Skeletal muscle satellite cell (primary cell): ENCODE measurements around the gene SMAD3.

Experiments used
- H3K27me3 ChIP-seq: 2 replicates; pipeline ENCODE4 v1.7.0; 2013; ENCODE audit warnings: low read length; ENCODE audit not compliant: control insufficient read depth, insufficient read depth
- H3K36me3 ChIP-seq: 2 replicates; pipeline ENCODE4 v1.7.0; 2013; ENCODE audit warnings: mild to moderate bottlenecking, control low read depth, low read length; ENCODE audit not compliant: insufficient read depth
- H3K4me1 ChIP-seq: 2 replicates; pipeline ENCODE4 v1.7.0; 2013; ENCODE audit warnings: low read length; ENCODE audit not compliant: control insufficient read depth, insufficient read depth
- H3K4me2 ChIP-seq: 2 replicates; pipeline ENCODE4 v1.7.0; 2013; ENCODE audit warnings: mild to moderate bottlenecking, low read length
- H3K4me3 ChIP-seq: 2 replicates; pipeline ENCODE4 v1.7.0; 2013; ENCODE audit warnings: low read length
- H3K9ac ChIP-seq: 2 replicates; pipeline ENCODE4 v1.7.0; 2013; ENCODE audit warnings: mild to moderate bottlenecking, low read depth, low read length, moderate library complexity
- H3K9me3 ChIP-seq: replicated peaks from 2 replicates; pipeline ENCODE4 v1.7.0; 2013; ENCODE audit warnings: mild to moderate bottlenecking, control low read depth, low read length

The SMAD3 gene

GRCh38 chr15:67077641-67078215 is 12.3 kb downstream of the SMAD3 start:
- Histone ChIP-seq H3K9me3 (no peaks in the 10 kb centered on the region), H3K27me3 (no peaks in the 10 kb centered on the region), H3K4me1 (peaks cover 79% of the 10 kb centered on the region), H3K9ac (no peak overlapping the region), H3K4me3 (no peak overlapping the region), H3K36me3 (peaks cover 36% of the 10 kb centered on the region), H3K4me2 (no peak overlapping the region)

- H3K4me1 ChIP-seq: peaks cover 69% of the 10 kb centered on the region
- H3K36me3 ChIP-seq: peaks cover 36% of the 10 kb centered on the region
- no peak overlapping the region for H3K9ac ChIP-seq
- no peak overlapping the region for H3K4me2 ChIP-seq
- H3K9me3 ChIP-seq: no peaks in the 10 kb centered on the region
- H3K27me3 ChIP-seq: no peaks in the 10 kb centered on the region
- no peak overlapping the region for H3K4me3 ChIP-seq
These were observed 14.0 kb downstream of the SMAD3 start for GRCh38 chr15:67079361-67079760.

- Histone ChIP-seq H3K4me3 (peak overlapping the region; percentile 34), H3K36me3 (peaks cover 41% of the 10 kb centered on the region), H3K4me2 (peak overlapping the region; percentile 72), H3K27me3 (no peaks in the 10 kb centered on the region), H3K9me3 (no peaks in the 10 kb centered on the region), H3K9ac (peak overlapping the region; percentile 82), H3K4me1 (peaks cover 64% of the 10 kb centered on the region)
These were observed 14.9 kb downstream of the SMAD3 start for GRCh38 chr15:67080118-67080899.

DNA sequence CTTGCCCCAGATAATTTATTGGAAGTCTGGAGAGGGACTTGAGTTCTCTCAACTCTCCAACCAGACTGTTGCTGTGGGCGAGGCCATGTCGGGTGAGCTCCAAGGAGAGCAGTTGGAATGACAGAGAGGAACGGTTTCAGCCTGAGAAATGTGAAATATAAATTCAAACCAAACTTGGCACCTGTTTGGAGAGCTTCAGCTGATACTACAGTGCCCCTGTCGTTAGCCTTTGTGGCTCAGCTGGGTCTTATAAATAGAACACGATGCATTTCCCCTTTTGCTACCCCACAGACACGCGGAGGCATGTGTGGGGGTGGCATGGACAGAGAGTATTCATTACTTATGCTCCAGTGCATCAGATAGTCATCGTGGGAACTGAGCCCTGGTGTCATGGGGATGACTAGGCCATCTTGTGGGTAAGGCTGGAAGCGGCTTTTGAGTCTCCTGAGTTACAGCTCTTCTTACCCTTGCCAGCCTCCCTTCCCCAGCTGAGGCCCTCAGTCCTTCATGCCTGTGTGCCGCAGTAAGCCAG is 15.6 kb downstream of the SMAD3 start:
- Histone ChIP-seq H3K4me1 (peaks cover 64% of the 10 kb centered on the region), H3K9me3 (no peaks in the 10 kb centered on the region), H3K9ac (peak overlapping the region; percentile 82), H3K4me2 (peak overlapping the region; percentile 72), H3K36me3 (peaks cover 38% of the 10 kb centered on the region), H3K4me3 (peak overlapping the region; percentile 40), H3K27me3 (no peaks in the 10 kb centered on the region)

DNA sequence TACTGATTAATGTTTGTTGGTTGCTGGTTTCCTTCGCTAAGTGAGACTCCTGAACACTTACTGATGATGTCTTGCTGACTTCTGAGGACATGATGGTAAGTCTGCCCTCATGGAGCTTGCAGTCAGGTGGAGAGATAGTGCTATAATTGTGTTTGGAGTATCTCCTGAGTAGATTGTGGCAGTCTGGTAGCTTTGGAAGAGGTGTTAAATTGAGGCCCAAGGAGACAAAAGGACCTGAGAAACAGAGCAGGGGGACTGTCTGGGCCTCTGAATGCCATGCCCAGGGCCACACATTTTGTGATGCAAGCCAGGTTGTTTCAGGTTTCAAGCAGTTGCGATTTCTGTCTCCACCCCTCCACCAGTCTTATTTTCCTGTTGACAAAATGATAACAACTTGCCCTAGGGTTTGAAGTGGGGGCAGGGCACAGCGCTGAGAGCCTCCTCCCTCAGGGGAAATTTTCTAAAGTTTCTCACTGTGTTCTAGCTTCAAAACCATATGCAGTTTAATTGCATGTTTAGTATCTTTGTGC is 16.7 kb downstream of the SMAD3 start:
- Histone ChIP-seq H3K4me2 (no peak overlapping the region), H3K4me3 (no peak overlapping the region), H3K27me3 (no peaks in the 10 kb centered on the region), H3K9me3 (no peaks in the 10 kb centered on the region), H3K36me3 (peaks cover 39% of the 10 kb centered on the region), H3K4me1 (peaks cover 60% of the 10 kb centered on the region), H3K9ac (no peak overlapping the region)

- H3K9ac ChIP-seq: no peak overlapping the region
- H3K4me1 ChIP-seq: peaks cover 63% of the 10 kb centered on the region
- no peaks in the 10 kb centered on the region for H3K27me3 ChIP-seq
- H3K4me3 ChIP-seq: no peak overlapping the region
- no peak overlapping the region for H3K4me2 ChIP-seq
- no peaks in the 10 kb centered on the region for H3K9me3 ChIP-seq
- peaks cover 43% of the 10 kb centered on the region for H3K36me3 ChIP-seq
These were observed 17.8 kb downstream of the SMAD3 start for GRCh38 chr15:67083135-67083762.

DNA sequence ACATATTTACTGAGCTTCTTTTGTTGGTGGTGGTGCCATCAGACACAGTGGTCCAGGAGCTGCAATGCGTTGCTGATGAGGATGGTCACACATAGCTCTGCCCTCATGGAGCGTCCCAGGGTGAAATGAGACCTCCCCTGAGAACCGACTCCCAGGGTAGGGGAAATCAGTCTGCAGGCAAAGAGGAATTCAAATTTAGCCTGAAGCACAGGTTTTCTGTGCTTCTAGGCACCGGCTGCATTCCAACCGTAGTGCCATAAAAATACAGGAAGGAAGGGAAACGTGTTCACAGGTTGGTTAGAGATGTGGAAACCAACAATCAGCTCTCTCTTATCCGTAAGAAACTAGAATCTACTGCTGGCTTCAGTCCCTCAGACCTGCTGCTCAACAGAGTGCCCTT is 19.2 kb downstream of the SMAD3 start:
- H3K4me2 ChIP-seq: no peak overlapping the region
- H3K27me3 ChIP-seq: no peaks in the 10 kb centered on the region
- H3K4me3 ChIP-seq: no peak overlapping the region
- H3K9ac ChIP-seq: no peak overlapping the region
- H3K9me3 ChIP-seq: no peaks in the 10 kb centered on the region
- peaks cover 43% of the 10 kb centered on the region for H3K36me3 ChIP-seq
- peaks cover 67% of the 10 kb centered on the region for H3K4me1 ChIP-seq

DNA sequence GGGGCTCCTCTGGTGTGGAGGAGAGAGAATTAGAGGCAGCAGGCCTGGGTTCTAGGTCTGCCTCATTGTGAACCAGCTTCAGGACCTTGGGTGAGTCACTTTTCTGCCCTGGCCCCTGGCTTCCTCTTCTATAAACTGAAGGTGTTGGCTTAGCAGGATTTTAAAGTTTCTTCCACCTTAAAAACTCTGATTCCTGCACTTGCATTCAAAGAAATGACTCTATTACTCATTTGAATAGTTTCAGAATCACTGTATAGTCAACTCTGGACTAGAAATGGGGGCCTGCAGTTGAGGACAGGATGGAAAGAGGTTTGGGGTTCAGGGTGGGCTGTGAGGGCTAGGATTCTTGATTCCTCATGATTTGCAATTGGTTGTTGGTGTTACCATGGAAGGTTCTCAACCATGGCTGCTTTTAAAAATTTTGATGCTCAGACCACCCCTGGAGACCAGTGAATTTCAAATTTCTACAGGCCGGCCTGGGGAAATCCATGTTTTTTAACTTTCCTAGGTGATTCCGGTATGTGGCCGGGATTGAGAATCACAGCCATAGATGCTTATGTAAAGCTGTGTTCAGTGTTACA is 19.9 kb downstream of the SMAD3 start:
- H3K4me1 ChIP-seq: peaks cover 67% of the 10 kb centered on the region
- no peak overlapping the region for H3K4me3 ChIP-seq
- no peaks in the 10 kb centered on the region for H3K9me3 ChIP-seq
- peaks cover 38% of the 10 kb centered on the region for H3K36me3 ChIP-seq
- no peak overlapping the region for H3K4me2 ChIP-seq
- H3K9ac ChIP-seq: no peak overlapping the region
- no peaks in the 10 kb centered on the region for H3K27me3 ChIP-seq

- H3K4me1 ChIP-seq: peaks cover 67% of the 10 kb centered on the region
- H3K36me3 ChIP-seq: peaks cover 38% of the 10 kb centered on the region
- no peaks in the 10 kb centered on the region for H3K9me3 ChIP-seq
- H3K4me3 ChIP-seq: no peak overlapping the region
- H3K27me3 ChIP-seq: no peaks in the 10 kb centered on the region
- H3K9ac ChIP-seq: no peak overlapping the region
- H3K4me2 ChIP-seq: peak overlapping the region; percentile 4
These were observed 20.6 kb downstream of the SMAD3 start for GRCh38 chr15:67085818-67086636.

DNA sequence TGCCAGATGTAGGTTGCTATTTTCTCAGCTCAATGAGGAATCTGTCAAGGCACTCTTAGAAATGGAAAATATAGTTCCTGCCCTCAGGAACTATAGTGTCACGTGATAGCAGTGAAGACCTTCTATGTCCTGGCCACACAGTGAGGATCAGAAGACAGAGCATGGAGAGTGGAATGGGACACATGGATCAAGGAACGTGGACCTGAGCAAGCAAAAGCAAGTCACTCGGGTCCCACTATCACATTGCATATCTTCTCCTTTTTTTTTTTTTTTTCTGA is 21.2 kb downstream of the SMAD3 start:
- Histone ChIP-seq H3K9me3 (no peaks in the 10 kb centered on the region), H3K27me3 (no peaks in the 10 kb centered on the region), H3K4me3 (no peak overlapping the region), H3K4me2 (no peak overlapping the region), H3K36me3 (peaks cover 34% of the 10 kb centered on the region), H3K4me1 (peaks cover 67% of the 10 kb centered on the region), H3K9ac (no peak overlapping the region)
